ENCODE results near the gene TENM3.

DNA sequence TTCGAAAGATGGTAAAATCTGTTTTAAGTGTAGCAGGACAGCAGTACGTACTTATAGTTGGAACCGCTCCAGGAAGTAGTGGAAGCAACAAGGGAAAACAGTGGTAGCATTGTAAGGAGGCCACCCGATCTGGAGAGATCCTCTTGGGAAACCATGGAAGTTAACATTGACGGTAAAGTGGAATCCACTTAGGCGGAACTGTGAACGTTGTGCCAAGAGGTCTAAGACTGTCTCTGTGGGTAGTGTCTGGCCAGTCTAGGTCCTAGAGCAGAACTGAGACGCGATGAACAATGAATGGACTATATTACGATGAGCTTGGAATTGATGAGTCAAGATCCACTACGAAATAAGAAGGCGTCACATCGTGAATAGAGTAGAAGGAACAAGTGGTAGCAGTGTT lies 124.0 kb downstream of the TENM3 start:
- no peak for TF ChIP-seq EZH2phosphoT487 (IDR thresholded peaks at IDR 0.05; ENCODE audit: low read length)
- TF ChIP-seq, protein P1, sequence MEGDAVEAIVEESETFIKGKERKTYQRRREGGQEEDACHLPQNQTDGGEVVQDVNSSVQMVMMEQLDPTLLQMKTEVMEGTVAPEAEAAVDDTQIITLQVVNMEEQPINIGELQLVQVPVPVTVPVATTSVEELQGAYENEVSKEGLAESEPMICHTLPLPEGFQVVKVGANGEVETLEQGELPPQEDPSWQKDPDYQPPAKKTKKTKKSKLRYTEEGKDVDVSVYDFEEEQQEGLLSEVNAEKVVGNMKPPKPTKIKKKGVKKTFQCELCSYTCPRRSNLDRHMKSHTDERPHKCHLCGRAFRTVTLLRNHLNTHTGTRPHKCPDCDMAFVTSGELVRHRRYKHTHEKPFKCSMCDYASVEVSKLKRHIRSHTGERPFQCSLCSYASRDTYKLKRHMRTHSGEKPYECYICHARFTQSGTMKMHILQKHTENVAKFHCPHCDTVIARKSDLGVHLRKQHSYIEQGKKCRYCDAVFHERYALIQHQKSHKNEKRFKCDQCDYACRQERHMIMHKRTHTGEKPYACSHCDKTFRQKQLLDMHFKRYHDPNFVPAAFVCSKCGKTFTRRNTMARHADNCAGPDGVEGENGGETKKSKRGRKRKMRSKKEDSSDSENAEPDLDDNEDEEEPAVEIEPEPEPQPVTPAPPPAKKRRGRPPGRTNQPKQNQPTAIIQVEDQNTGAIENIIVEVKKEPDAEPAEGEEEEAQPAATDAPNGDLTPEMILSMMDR (IDR thresholded peaks at IDR 0.05; ENCODE audit: low read length): no peak
- no peak for TF ChIP-seq EZH2 (optimal IDR thresholded peaks at IDR 0.05; ENCODE audit: low read depth, low read length)

All from MM.1S (cell line).